Activated effector memory CD4-positive, alpha-beta T cell treated with Interleukin-2 at 50 U/mL for 16 hours (primary cell): Measurements from ENCODE around the gene NTM.
"Not testable (repeated sequence)": the region's sequence is repeated elsewhere in the genome, so short reads cannot be mapped to it uniquely, and the experiment has no call there.

Experiments used
- DNase-seq: peaks from one replicate; pipeline ENCODE4 v3.0.0-alpha.2; 2020

NTM gene

DNA sequence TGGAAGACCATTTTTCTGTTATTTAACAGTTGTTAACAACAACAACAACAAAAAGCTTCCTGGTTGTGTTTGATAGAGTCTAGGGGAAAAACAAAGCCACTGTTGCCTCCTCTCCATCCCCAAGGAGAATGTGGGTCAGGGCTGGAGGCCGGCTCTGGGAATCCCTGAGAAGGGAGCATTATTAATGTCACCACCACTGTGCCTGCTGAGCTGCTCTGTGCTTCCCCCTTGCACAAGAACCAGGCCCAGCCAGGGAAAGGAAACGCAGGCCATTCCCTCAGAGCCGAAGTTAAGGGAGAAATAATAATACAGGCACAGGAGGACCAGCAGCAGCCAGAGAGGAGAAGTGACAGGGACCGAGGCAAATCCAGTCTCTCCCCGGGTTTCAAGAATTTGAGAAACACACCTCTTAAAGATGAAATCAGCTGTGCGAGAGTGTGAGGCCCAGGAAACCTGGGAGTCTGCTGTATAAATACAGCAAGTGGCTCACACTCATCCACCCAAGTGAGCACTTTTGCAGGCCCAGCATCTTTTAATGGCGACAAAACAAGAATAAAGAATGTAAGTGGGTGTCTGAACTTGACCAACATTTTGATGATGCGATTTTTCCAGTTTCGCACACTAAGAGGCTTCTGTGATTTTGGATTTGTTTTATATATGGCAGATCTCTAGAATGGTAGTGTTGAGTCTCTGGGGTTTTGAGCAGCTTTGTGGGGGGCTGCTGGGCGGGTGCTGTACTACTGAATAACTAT, 539.2 kb downstream of the NTM start:
- no peak for DNase-seq

DNA sequence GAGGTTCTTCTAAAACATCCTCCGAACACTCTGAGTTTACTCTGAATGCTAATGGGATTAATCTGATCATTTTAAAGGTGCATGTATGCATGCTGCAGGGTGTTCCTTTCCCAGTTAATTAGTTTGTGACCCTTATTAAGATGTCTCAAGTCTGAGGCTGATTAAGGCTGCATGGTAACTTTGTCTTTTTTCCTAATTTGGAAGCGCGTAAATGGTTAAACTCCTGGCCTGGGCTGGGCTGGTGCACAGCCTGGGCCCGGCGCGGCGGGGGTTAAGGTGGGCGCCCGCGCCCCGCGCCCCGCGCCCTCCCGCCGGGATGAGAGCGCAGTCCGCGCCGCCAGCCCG, 539.7 kb downstream of the NTM start:
- no peak for DNase-seq

DNA sequence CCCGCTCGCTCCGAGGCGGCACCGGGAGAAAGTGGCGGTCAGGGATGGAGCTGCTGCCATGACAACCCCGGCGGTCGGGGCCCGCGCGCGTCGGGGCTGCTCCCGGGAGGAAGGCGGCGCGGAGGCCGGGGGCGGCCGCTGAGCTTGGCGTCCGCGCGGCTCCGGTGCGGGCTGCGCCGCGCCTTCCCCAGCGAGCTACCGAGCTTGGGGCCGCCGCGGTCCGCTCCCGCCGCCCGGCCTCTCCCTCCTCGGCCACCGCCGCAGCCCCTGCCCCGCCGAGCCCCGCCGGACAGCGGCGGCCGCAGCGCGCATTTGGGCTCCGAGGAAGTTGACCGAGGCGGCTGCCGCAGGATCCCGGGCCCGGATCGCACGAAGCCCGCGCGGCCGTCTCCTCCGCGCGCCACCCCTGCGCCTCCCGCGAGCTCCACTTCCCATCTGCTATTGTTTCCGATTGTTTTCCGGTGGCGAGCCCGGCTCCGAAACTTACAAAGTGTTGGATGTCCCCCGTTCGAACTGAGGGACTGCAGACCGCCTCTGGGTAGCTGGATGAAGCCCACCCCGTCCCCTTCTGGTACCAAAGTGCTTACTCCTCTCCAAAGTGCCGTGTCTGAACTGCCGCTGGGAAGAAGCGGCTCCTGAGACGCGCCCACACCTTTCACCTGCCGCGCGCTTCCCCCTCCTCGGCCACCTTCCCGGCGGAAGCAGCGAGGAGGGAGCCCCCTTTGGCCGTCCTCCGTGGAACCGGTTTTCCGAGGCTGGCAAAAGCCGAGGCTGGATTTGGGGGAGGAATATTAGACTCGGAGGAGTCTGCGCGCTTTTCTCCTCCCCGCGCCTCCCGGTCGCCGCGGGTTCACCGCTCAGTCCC, 540.3 kb downstream of the NTM start:
- DNase-seq = no peak

DNA sequence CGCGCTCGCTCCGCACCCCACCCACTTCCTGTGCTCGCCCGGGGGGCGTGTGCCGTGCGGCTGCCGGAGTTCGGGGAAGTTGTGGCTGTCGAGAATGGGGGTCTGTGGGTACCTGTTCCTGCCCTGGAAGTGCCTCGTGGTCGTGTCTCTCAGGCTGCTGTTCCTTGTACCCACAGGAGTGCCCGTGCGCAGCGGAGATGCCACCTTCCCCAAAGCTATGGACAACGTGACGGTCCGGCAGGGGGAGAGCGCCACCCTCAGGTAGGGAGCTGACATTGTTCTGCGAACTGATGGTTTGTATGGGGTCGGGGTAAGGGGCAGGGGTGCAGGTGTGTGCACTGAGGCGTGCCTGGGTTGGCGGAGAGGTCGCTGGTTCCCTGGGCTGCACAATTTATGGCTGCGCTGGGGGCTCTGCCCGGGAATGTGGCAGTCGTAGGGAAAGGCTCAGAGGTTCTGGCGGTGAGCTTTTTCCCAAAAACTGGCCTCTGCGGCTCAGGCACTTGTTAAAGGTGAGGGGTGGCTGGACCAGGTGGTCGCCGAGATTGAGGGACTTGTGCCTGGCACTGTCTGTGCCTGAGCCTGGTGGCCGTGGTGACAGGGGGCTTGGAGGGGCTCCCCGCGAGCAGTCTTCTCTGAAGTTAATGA, 541.1 kb downstream of the NTM start:
- DNase-seq = not testable (repeated sequence)

DNA sequence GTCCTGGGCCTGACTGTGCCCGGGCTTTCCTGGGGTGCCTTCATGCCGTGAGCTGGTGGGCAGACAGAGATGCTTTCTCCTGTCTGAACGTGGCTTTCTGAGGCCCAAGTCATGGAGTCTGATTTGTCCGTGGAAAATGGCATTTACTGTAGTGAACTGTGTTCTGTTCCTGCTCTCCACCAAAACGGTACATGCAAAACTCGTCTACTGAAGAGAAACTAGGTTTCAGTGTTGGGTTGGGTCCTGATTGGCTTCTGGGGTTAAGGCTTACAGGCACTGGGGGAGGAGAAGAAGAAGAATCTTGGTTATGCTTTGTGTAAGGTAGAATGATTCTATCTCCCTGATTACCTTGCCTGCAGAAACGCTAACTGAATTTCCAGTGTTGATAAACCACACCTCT, 541.7 kb downstream of the NTM start:
- DNase-seq = no peak

DNA sequence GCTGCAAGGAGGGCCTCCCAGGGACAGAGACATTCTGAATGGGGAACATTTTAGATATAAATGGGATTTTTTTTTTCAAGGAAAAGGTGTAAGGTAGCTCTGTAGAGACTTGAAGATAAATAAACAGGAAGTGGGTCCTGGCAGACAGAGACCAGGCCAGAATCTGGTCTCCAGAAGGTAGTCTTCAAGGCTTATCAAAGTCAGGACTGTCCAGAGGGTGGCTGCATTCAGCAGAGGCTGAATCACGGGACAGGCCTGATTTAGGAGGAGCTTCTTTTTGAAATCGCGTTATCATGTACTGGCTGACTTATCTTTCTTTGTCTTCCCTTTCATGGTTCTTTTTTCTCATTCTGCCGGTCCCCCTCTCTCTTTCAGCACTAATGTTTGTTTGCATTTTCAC, 542.9 kb downstream of the NTM start:
- no peak for DNase-seq

DNA sequence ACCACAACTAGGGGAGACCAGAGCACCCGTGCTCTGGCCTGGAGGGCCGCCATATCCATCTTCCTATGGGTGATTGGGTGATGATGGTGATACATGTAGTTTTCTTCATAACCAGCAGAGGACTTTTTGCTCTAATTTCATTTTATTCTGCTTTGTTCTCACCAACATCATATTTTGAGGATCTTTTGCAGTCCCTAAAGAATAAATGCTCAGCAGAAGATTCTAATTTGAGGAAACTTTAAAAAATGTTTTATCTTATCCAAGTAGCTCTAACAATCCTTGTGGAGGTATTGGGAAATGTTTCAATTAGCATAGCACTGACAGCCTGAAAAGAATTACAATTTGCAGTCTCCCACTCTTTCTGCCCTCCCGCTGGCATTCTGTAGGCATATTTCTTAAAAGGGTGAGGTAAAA, 544.0 kb downstream of the NTM start:
- no peak for DNase-seq

DNA sequence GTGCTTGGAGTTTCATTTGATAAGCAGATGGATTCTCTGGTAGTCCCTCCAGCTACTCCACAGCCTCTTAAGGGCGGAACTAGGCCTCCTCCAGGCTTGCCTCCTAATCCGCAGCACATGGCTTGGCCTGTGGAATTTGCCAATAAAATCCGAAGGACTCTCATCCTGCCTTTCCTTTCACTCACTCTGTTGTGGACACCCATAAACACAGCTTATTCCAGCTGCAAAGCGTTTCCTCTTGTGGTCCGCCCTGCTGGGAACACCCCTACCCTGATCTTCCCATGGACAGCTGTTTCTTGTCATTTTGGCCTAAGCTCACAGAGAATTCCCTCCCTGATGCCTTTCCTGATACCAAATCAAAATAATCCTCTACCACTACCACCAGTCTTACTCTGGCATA, 546.2 kb downstream of the NTM start:
- DNase-seq = no peak

DNA sequence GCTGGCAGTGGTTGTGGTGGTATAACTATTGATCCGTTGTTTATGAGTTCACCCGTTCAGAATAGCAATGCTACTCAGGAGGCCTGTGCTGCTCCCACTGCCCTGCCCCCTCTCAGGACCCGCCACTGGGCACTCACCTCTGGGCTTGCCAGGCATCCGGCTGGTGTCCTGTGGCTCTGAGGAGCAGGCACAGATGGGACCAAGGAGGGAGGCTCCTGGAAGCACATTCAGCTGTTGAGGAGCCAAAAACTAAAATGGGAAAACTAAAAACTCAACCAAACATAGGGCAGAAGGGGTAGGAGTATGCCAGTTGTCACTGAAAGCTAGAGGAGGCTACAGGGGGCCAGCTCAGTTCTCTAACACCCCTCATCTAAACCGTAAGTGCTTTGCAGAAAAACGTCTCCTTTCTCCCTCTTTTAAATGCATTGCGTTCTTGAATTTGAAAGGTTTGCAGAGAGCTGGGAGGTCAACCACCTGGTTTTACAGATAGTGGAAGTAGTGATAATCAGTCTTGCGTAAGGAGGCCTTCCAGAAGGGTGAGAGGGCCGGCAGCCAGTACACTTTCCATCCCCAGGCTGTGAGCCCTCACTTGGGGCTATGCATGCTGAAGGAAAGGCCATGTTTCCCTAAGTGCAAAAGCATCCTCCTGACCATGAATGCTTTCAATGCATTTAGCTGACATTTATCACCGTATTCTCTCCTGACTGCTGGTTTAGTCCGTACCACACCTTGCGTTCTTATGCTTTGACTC, 547.4 kb downstream of the NTM start:
- DNase-seq = no peak

DNA sequence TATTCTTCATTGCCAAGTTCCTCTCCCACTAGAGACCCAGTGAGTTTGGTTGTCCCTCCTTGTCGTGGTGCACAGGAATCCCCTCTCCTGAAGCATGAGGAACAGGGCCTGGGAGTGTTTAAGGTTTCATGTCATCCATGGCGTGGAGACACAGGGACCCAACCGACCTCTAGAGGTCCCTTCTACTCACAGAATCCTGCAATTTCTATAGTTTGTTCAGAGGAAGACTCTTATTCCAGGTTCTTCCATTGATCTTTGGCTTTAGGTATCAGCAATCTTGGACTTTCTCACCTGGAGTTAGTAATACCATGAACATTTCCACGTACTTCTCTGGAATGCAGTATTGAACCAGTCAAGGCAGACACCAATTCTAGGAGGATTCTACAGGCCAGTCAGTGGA, 548.2 kb downstream of the NTM start:
- DNase-seq = no peak

DNA sequence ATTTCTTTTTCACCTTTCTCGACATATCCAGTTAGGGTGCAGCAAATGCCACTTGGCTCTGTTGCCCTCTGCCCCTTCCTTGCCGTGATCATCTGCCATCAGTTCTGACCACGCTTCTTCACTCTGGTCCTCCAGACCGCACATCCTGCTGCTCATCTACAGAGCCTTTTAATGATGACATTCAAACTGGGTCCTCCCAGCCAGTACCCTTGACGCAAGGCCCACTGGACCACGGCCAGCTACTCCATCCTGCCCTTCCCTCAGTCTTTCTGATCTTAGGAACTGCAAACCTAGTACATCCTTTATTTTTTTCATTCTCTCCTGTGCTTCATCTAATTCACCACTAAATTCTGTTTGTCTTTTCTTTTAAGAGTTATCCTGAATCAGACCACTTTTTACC, 551.8 kb downstream of the NTM start:
- no peak for DNase-seq

DNA sequence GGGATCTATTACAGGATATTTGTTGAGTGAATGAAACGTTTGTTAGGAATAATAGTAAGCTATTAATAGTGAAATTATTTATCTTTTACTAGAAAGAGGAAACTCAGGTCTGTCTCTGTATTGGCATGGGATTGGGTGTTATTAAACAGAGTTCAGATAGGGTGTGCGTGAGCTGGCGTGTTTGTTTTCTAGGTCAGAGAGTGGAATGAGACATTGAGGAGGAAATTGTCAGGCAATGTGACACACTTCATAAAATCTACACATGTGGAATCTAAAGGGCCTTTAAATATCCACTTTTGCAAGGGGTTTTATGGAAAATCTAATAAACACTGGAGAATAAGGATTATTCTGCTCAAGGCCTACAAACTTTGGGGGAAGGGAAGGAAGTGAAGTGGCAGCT, 552.9 kb downstream of the NTM start:
- no peak for DNase-seq

DNA sequence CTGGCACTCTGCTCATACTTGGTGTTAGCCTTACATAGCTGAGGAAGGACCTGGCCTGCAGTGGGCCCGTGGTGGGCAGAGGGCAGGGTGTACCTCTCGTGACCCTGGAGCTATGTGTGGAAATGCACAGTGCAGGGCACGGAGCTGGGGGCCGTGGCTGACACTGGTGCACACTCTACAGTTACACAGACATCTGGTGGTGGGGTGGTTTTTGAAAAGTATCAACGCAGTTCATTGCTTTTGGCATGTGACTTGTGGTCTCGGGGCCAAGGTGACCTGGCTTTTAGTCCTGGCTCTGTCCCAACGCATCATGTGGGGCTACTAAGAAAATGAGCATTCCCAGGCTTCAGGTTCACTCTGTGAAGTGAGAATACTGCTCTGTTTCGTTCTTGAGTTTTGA, 553.6 kb downstream of the NTM start:
- DNase-seq = no peak

DNA sequence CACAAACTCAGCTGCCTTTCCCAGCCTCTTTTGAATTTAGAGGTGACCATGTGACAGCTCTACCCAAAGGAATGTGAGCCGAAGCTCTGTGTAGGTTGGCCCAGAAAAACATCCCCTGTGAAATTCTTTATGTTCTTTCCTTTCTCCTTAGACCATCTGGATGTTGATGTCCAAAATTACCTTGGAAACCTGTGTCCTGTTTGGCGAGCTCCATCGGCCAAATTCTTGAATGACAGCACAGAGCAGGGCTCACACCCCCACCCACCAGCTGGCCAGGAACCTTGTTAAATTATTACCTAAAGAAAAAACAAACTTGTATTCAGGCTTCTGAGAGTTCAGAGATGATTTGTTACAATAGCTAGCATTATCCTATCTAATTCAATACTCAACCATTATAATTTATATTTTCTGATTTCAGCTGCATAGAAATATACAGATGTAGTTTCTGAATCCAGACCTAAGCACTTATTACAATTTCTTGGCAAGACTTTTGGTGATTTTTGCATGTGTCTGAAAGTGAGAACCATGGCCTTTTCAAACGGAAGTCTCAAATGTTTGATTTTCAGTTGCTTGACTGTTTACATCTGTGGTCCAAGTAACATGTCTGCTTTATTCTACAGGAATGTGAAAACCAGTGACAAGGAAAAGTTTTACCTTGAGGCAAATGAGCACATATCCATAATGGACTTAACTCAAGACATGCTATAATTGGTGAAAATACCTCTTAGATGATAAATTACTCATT, 554.2 kb downstream of the NTM start:
- no peak for DNase-seq

DNA sequence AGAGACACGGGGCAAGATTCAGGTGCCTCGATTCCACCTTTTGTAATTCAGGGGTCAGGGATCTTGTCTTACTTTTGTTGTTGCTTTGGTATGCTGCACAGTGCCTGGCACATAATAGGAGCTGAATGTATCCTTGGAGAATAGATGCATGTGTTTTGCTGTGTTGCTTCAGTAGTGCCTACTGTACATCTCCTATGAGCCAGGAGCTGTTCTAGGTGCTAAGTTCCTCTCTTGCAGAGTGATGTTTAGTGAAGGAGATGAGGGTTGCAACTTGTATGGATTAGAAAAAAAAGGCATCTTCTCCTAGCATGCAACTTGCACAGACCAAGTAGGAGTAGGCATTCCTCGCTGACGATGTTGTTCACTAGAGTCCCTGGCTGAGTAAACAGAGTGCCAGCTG, 555.4 kb downstream of the NTM start:
- DNase-seq = no peak

DNA sequence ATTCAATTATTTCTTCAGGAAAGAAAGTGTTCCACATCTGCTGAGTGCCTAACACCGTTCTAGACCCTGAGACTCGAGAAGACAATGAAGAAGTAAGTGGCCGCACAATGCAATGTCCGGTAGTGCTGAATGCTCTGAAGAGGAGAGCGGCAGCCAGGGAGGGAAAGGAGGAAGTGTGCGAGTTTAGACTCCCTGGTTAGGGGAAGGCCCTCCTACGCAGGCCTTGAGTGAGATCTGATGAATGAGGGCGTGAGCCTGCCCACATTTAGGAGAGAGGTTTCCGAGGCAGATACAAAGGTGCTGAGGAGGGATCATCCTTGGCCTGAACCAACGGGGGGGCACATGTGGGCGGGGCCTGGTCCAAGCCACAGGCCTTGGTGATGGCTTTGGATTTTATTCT, 558.6 kb downstream of the NTM start:
- DNase-seq = no peak

DNA sequence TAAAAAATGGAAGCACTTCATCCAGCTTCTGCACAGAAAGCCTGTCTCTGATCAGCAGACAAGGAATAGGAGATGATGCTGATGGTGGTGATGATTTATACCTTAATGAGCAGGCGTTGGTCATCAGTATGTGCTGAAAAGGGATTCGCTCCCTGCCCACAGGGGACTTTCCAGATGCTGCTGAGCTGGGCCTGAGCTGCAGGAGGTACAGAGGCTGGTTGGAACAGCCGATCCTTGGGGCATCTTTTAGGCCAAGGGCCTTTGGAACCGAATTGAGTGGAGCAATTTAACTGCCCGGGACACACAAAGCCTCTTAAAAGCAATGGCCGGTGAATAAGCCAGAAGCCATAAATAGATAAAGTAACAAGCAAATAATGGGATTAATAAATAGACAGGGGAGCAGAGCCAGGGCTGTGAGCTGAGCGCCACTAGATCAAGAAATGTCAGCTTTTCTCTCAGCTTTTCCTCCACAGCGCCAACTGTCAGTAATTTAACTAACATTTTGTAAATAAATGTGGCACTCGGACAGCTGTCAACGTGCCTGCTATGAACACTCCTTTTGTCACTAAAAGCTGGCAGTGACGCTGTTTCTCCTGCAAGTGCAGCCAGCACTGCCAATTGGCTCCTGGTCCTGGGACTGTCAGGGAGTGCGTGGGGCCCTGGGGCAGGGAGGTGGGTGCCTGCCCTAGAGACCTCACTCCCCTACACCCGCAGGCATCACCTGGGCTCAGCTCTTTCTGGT, 562.3 kb downstream of the NTM start:
- no peak for DNase-seq

DNA sequence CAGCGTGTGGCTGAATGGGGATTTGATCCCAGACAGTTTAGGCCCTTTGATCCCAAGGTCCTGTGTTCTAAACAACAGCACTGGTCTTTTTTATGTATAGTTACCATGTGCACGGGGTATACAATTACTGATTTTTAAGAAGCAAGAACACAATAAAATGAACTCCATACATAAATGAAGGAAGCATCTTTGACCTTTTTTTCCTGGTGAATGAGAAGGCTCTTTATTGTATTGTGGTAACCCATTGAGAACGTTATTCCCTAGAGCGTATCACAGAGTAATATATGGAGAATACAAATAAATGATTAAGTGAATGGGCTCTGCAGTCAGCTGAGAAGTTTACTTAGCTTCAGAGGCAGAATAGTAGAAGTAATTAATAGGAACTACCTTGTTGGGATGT, 563.6 kb downstream of the NTM start:
- DNase-seq = no peak

DNA sequence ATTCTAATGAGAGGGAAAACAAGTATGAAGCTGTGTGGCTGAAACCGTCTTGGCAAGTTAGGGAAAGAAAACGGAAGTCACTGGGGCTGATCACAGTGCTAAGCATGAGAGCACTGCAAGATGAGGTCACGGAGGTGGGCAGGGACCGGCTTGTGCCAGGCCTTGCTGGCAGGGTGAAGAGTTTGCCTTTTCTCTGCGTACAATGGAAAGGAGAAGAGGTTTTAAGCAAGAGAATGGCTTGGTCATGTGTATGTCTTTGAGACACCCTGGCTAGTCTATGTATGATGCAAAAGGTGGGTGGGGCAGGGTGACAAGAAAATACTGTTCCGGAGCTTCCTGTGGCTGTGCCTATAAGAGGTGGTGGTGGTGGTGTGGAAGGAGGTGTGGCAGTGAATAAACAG, 567.9 kb downstream of the NTM start:
- no peak for DNase-seq

DNA sequence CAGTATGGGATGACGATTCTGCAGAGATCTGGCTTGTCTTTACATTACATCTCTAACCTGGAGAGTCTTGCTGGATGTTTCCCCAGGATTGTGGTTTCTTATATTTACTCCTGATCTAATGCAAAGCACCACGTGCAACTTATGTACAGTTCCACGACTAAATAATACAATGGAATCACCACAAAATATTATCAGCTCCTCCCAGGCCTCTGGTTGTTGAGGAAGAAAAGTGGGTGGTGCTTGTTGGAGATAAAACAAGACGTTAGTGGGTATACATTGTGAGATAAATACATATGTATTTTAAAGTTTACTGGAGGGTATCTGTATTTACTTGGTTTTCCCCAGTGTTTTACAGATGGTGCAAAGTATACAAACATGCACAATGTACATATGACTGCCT, 569.7 kb downstream of the NTM start:
- DNase-seq = no peak

DNA sequence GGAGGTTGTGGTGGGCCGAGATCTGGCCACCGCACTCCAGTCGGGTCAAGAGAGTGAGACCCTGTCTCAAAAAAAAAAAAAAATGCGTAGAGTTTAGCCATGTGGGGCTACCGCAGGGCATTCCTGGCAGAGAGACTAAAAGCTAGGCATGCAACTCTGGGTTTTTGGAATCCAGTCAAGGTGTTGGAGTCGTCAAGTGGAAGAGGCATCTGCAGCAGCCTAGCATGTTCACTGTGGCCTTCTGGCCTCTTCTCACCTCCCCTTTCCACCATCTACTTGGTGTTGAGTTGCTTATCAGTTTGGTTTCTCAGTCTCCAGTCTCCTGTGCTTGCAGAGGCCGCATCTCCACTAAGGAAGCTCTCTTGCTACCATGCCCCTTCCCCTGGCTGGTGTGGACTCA, 572.5 kb downstream of the NTM start:
- no peak for DNase-seq

DNA sequence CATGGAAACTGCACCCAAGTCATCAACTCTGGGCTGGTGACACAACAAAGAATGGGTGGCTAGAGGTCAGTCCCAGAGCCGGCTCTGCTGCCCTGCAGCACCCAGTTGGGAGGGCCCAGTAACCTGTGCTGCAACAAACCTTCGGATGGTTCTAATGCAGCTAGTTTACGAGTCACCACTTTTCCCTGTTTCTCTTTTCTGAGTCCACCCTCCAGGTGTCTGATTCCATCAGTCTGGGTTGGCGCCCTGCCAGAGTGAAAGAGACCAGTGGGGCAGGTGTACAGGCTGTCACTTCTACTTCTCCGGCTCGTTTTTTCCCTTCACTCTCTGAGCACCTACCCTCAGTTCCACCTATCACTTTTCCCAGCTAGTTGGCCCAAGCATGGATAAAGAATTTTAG, 572.9 kb downstream of the NTM start:
- DNase-seq = no peak
